DMS 273 (cell line): ENCODE data around the gene PIK3R6.
A peak's percentile ranks its signal among the peaks of the same experiment; 100 is the strongest.

ENCODE experiments used
- DNase-seq: peaks from one replicate; lab custom pipeline; 2025; ENCODE audit not compliant: unreplicated experiment; lab: John Stamatoyannopoulos, UW

Gene PIK3R6

DNA sequence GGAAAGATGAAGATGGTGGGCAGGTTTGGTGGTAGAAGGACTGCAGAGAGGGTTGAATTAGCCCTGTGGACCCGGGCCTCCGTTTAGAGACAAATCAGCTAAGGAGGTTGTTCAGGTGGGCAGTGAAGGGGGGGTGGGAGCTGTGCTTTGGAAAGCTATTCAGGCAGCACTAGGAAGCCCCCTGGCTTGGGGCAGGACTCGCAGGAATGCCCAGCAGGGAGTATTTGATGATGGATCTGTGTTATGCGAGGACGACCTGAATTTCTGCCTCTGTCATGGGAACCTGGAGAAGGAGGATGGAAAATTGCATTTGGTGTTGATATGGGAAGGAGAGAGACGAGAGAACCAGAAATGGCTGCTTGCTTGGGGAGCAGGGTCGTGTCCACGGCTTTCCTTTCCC lies 112.6 kb downstream of the PIK3R6 start:
- no peak for DNase-seq

DNA sequence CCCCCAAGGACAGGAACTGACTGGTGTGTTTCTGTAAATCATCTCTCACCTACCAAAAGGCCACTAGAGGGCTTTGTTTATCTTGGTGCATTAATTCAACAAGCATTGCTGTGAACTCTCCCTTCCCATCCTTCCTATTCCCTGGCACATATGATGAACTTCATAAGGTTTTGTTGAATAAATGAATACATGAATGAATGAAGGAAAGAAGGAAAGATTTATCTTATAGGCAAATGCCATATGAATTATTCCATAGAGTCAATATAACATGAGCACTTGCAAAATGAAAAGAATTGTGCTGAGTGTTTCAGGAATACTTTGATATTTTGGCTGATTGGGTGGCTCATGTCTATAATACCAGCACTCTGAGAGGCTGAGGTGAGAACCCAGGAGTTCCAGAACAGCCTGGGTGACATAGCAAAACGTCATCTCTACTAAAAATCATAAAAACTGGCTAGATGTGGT lies 113.5 kb downstream of the PIK3R6 start:
- DNase-seq: peak; percentile 47

DNA sequence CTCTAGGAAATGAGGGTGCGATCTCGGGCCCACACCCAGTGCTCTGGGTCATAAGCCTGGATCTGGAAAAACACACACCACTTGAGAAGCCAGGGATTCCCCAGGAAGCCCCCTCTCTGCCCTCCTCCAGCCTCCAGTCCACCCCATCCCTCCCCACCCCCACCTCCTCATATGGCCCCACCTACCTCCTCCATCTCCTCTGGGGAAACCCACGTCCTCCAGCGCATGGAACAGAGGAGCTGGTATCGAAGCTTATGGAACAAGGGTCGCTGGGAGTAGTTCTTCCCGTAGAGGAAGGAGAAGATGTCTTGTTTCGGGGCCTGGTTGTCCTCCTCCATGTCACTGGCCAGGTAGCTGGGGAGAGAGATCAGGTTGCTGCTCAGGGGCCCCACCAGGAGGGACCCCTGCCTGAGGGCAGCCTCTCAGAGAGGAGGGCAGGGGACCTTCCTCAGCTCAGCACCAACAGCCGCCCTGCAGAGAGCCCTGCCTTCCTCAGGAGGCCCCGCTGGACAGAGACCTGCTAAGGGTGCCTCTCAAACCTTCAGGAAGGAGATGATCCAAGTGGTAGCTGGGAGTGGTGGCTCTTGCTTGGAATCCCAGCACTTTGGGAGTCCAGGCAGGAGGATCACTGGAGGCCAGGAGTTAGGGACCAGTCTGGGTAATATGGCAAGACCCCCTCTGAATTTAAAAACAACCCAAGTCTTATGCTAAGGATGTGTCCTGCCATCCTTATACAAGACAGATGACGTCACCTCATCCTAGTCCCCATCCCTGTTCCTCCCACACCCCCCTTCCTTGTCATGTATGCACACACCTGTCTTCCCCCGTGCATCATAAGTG lies 114.1 kb downstream of the PIK3R6 start:
- no peak for DNase-seq
